Skin of body (tissue), 2 donors: ENCODE measurements around the gene PPP1R13B. TPM values are rescaled to one million over a fixed set of nuclear protein-coding genes. Genes with fewer than 3 reads are reported as not detected.
"Not testable (repeated sequence)": the region's sequence is repeated elsewhere in the genome, so short reads cannot be mapped to it uniquely, and the experiment has no call there.

ENCODE experiments used
- DNase-seq: peaks from one replicate; lab custom pipeline; 2025; lab: John Stamatoyannopoulos, UW
- total RNA-seq: library from RNA; depleted of rRNA; stranded (reverse); fragments of >200 nt; gene quantifications from one replicate; pipeline ENCODE4 v1.2.3, GENCODE V29; 2014

The PPP1R13B gene
- total RNA-seq, 1 donor from 2014 or later = 18.1 TPM

- DNase-seq = no peak
These were observed 45.0 kb downstream of the PPP1R13B start for GRCh38 chr14:103802356-103802755.

GRCh38 chr14:103801459-103801858, 45.9 kb downstream of the PPP1R13B start:
- no peak for DNase-seq

GRCh38 chr14:103793192-103793591, 54.2 kb downstream of the PPP1R13B start:
- DNase-seq = not testable (repeated sequence)

DNA sequence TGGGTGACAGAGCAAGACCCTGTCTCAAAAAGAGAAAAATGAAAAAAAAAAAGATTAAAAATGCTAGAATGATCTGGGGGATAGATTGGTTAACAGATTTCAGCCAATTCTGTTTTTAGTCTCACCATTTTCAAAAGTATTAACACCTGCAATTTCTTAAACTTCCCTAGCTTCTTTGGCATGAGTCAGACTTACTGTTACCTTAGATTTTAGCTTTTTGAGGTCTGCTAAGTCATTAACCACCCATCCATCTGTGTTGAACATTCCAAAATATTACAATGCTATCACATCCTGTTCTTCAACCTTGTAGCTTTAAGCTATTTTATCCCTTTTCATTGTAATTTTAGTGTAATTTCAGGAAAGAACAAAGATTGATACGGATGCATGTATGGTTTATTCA, 59.3 kb downstream of the PPP1R13B start:
- no peak for DNase-seq

DNA sequence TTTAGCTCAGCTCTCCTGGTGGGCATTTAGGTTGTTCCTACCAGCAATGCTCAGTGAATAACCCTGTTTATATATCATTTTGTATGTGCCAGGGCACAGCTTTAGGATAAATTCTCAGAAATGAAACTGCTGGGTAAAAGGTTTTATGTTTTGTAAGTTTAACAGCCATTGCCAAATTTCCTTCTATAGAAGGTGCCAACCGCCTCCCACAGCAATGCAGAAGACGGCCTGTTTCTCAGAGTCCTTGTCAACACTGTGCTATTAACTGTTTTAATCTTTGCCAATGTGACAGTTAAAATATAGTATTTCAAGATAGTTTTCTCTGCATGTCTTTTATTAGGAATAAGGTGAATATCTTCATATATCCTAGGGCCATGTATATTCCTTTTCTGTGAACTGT, 65.0 kb downstream of the PPP1R13B start:
- no peak for DNase-seq

- DNase-seq = not testable (repeated sequence)
These were observed 71.1 kb downstream of the PPP1R13B start for GRCh38 chr14:103776319-103776718.

GRCh38 chr14:103775506-103775905, 71.9 kb downstream of the PPP1R13B start:
- DNase-seq = no peak

- no peak for DNase-seq
These were observed 73.9 kb downstream of the PPP1R13B start for GRCh38 chr14:103773521-103773920.

DNA sequence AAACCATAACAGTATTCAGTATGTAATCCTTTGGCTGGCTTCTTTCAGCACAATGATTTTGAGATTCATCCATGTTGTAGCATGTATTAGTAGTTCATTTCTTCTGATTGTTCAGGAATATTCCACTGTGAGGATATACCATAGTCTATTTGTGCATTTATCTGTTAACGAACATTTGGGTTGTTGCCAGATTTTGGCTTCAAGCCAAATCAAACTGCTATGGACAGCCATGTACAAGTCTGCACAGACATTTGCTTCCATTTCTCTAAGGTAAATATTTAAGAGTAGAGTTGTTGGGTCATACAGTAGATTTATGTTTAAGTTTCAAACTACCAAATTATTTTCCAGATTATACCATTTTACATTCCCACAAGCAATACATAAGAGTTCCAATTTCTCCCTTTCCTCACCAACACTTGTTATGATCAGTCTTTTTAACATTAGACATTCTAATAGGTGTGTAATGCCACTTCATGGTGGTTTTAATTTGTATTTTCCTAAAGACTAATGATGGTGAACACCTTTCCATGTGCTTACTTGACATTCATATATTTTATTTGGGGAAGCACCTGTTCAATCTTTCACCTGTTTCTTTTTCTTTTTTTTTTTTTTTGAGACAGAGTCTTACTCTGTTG, 75.2 kb downstream of the PPP1R13B start:
- no peak for DNase-seq

DNA sequence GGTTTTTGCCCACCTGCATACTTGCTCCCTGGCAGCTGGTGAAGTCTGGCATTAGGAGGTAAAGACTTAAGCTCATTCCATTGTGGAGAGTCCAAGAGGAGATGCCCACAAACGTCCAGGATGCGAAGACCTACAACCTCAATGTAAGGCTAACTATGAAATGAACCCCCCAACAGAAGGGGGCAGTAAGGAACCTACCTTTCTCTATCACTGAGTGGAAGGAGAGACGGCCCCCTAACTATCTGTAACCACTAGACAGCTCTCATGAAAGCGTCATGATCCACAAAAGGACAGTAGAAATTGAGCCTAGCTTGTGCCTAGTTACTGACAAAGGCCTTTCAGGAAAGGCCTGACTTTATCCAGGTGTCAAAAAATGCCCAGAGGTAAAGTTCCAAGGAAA, 76.5 kb downstream of the PPP1R13B start:
- no peak for DNase-seq

DNA sequence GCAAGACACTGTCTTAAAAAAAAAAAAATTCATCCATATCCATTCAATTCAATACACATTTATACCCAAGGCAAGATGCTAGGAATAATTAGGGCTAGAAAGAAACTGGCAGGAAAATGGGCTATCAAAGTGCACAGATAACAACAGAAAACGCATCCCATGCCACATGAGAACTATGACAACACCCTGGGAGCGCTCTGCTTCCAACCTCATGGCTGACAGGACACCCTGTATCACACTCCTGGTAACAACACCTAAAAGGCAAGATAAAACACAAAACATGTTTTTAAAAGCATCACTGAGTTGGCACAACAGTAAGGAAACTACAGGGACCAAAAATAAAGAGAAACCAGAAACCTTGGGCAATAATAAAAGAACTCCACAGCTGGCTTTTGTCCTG, 76.9 kb downstream of the PPP1R13B start:
- DNase-seq = no peak

GRCh38 chr14:103767336-103767894, 80.0 kb downstream of the PPP1R13B start:
- no peak for DNase-seq

GRCh38 chr14:103765526-103765925, 81.8 kb downstream of the PPP1R13B start:
- no peak for DNase-seq

GRCh38 chr14:103763730-103764488, 83.5 kb downstream of the PPP1R13B start:
- no peak for DNase-seq

- no peak for DNase-seq
These were observed 84.8 kb downstream of the PPP1R13B start for GRCh38 chr14:103762541-103762940.

- no peak for DNase-seq
These were observed 85.3 kb downstream of the PPP1R13B start for GRCh38 chr14:103762036-103762435.

- no peak for DNase-seq
These were observed 89.2 kb downstream of the PPP1R13B start for GRCh38 chr14:103758059-103758776.

GRCh38 chr14:103755060-103755459, 92.3 kb downstream of the PPP1R13B start:
- DNase-seq = no peak

GRCh38 chr14:103753774-103754173, 93.6 kb downstream of the PPP1R13B start:
- DNase-seq = no peak

GRCh38 chr14:103749860-103750259, 97.5 kb downstream of the PPP1R13B start:
- DNase-seq = no peak

DNA sequence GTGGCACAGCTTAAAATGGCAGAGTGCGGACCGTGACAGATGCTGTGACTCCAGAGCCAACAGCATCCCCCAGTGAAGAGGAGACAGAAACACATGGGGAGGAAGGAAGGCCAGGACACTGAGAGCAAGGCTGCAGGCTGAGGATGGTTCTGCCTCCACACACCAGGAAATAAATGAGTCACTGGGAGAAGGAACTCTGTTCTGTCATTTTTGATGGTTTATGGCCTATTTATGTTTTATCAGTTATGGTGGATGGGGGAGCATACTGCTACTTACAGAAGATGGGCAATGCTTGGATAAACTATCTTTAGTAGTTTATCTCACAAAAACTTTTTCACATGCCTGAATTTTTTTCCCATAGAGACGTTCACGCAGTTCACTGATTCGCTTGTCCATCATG, 97.9 kb downstream of the PPP1R13B start:
- DNase-seq = no peak

DNA sequence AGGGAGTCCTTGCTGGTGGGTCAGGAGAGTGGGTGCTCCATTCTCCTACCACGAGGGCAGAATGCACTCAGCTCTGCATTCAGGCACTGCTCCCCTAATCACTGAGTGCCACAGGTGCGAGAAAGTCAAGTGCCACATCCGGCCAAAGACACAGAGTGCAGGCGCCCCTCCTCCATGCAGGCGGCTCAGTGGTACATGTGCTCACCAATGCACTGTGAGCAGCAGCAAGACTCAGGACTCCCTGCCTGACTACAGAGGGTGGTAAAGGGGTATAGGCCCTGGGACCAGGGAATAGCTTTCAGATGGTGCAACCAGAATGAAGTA, 98.9 kb downstream of the PPP1R13B start:
- no peak for DNase-seq
